ENCODE data around the gene OR7G2. TPM values are rescaled to one million over a fixed set of nuclear protein-coding genes. Genes with fewer than 3 reads are reported as not detected.

Gene OR7G2
- total and polyA plus RNA-seq, 2 donors (not counting 3 experiments of a cell fraction or from before 2014, with no cell fraction given): not detected

DNA sequence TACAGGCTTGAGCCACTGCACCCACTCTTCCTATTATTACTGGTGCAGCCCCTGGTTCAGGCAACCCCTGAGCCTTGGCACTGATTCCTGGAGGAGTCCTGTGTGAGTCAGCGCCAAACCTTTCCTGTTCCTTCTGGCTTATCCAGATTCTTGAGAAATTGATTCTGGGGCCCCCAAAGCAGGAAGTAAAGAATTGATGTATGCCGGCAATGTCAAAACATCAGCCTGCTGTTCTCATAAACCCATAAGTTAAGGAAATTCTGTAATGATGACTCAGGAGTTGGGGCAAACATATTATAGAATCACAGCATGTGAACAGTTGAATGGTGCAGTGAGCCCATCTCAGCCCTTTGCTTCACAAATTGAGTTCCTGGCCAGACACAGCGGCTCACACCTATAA is 20.9 kb upstream of the OR7G2 start:
- dilution Hi-C loops (cut with MboI; ENCODE audit: extremely low pct_ligation_motif_present, low sequenced_read_pairs): no loop called here
- ChIA-PET CTCF (no interaction called here), POLR2A (no interaction called here)
- Histone ChIP-seq H3K9me3 (replicated peaks; ENCODE audit: control insufficient read depth, insufficient read depth, low read length) (no peaks in the 10 kb centered on the region), H3K27ac (ENCODE audit: insufficient read depth, low read depth, low read length) (peak overlapping the region; percentile 76), H3K27me3 (ENCODE audit: control insufficient read depth in 2 of 2, insufficient read depth in 2 of 2, low read length in 2 of 2) (no peaks in the 10 kb centered on the region), H3K4me2 (ENCODE audit: insufficient read depth, low read length) (no peak overlapping the region), H3K9ac (replicated peaks; ENCODE audit: extremely low read depth, insufficient read depth, low read length) (no peak overlapping the region), H3K79me2 (ENCODE audit: control insufficient read depth, insufficient read depth, low read length) (no peaks in the 10 kb centered on the region), H3K4me3 (replicated peaks in 1 of 3; ENCODE audit: insufficient read depth in 1 of 3, low read depth in 1 of 3, low read length in 3 of 3) (no peak overlapping the region), H3K36me3 (ENCODE audit: control insufficient read depth in 2 of 2, extremely low read depth in 1 of 2, insufficient read depth in 2 of 2, low read length in 2 of 2) (no peaks in the 10 kb centered on the region), H4K20me1 (replicated peaks; ENCODE audit: control insufficient read depth, extremely low read depth, insufficient read depth, low read length) (no peaks in the 10 kb centered on the region), H2AFZ (ENCODE audit: low read depth, low read length) (no peak overlapping the region), H3K9me1 (replicated peaks; ENCODE audit: control insufficient read depth, extremely low read depth, insufficient read depth, low read length) (no peaks in the 10 kb centered on the region), H3K4me1 (ENCODE audit: control insufficient read depth, extremely low read depth, insufficient read depth, low read length) (peaks cover 5% of the 10 kb centered on the region)
- TF ChIP-seq POLR2A (IDR thresholded peaks at IDR 0.05; ENCODE audit: low read depth, low read length) (peak; percentile 29), EZH2 (IDR thresholded peaks at IDR 0.05; ENCODE audit: borderline replicate concordance, low read depth, low read length, severe bottlenecking) (no peak), GATA2 (IDR thresholded peaks at IDR 0.05; ENCODE audit: insufficient read depth, insufficient read length, low read depth, low read length) (peak; percentile 76), JUN (IDR thresholded peaks at IDR 0.05; ENCODE audit: borderline replicate concordance, insufficient read depth, insufficient read length, low read depth) (peak; percentile 88), FOS (IDR thresholded peaks at IDR 0.05; ENCODE audit: borderline replicate concordance, insufficient read depth, low read length) (peak; percentile 88), POLR2AphosphoS5 (IDR thresholded peaks at IDR 0.05; ENCODE audit: insufficient read depth, low read depth, low read length) (peak; percentile 67), MYC (IDR thresholded peaks at IDR 0.05; ENCODE audit: low read depth, low read length) (no peak)
- TF ChIP-seq, protein P1, sequence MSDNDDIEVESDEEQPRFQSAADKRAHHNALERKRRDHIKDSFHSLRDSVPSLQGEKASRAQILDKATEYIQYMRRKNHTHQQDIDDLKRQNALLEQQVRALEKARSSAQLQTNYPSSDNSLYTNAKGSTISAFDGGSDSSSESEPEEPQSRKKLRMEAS (IDR thresholded peaks at IDR 0.05; ENCODE audit: insufficient read depth, insufficient read length): no peak
- TF ChIP-seq, protein P2, sequence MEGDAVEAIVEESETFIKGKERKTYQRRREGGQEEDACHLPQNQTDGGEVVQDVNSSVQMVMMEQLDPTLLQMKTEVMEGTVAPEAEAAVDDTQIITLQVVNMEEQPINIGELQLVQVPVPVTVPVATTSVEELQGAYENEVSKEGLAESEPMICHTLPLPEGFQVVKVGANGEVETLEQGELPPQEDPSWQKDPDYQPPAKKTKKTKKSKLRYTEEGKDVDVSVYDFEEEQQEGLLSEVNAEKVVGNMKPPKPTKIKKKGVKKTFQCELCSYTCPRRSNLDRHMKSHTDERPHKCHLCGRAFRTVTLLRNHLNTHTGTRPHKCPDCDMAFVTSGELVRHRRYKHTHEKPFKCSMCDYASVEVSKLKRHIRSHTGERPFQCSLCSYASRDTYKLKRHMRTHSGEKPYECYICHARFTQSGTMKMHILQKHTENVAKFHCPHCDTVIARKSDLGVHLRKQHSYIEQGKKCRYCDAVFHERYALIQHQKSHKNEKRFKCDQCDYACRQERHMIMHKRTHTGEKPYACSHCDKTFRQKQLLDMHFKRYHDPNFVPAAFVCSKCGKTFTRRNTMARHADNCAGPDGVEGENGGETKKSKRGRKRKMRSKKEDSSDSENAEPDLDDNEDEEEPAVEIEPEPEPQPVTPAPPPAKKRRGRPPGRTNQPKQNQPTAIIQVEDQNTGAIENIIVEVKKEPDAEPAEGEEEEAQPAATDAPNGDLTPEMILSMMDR (IDR thresholded peaks at IDR 0.05; ENCODE audit: extremely low read depth in 1 of 2, insufficient read depth in 1 of 2, low read depth in 1 of 2, low read length in 2 of 2): no peak
- FAIRE-seq (peak; percentile 92), DNase-seq (ENCODE audit: low read depth, low spot score) (peak; percentile 96)
- intact Hi-C loops (cut with micrococcal nuclease): loop anchor here (1.0 to 5.0 kb wide), 5 partner anchors 12 to 547 kb away; partner anchors contain the start of genes ZNF317, ZNF559, ZNF561 and ZNF562
- no TSS peak for BruUV-seq (replicated peaks)
